A204.1 (cell line): ENCODE data around the gene IL24.
"Not testable (repeated sequence)": the region's sequence is repeated elsewhere in the genome, so short reads cannot be mapped to it uniquely, and the experiment has no call there.

Experiments
- FAIRE-seq: peaks from 2 replicates; lab custom pipeline; 2012; peaks lifted over from hg19 to GRCh38; lab: Jason Lieb, UNC

Gene IL24, protein sequence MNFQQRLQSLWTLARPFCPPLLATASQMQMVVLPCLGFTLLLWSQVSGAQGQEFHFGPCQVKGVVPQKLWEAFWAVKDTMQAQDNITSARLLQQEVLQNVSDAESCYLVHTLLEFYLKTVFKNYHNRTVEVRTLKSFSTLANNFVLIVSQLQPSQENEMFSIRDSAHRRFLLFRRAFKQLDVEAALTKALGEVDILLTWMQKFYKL

DNA sequence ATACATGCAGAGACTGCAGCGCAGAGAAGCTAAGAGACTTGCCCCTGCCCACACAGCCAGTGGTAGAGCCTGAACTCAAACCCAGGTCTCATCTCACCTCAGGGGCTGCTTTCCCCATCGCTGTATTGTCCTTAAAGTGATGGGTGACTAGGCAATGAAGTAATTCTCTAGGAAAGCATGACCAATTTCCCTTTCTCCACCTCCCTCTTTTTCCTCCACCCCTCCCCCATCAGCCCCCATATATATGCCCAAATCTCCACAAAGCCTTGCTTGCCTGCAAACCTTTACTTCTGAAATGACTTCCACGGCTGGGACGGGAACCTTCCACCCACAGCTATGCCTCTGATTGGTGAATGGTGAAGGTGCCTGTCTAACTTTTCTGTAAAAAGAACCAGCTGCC, at the start of gene IL24:
TSS of gene IL24 (plus strand) at position 269 of the 400 bp plus-strand sequence. CDS start 390 bp downstream, outside the sequence.
- no peak for FAIRE-seq

- FAIRE-seq = no peak
Measured at GRCh38 chr1:206847946-206848345, 49.3 kb upstream of the IL24 start.

- FAIRE-seq = no peak
Measured at GRCh38 chr1:206850401-206850800, 46.8 kb upstream of the IL24 start.

- no peak for FAIRE-seq
Measured at GRCh38 chr1:206851341-206852010, 45.8 kb upstream of the IL24 start.

GRCh38 chr1:206852662-206853061, 44.6 kb upstream of the IL24 start:
- FAIRE-seq = not testable (repeated sequence)

DNA sequence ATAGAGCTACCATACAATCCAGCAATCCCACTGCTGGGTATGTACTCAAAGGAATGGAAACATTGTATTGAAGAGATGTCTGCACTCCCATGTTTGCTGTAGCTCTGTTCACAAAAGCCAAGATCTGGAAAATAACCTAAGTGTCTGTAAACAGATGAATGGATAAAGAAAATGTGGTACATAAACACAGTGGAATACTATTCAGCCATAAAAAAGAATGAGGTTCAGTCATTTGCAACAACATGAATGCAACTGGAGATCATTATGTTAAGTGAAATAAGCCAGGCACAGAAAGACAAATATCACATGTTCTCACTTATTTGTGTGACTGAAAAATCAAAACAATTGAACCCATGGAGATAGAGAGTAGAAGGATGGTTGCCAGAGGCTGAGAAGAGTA, 43.5 kb upstream of the IL24 start:
- FAIRE-seq = not testable (repeated sequence)

- FAIRE-seq = no peak
Measured at GRCh38 chr1:206854401-206855129, 42.7 kb upstream of the IL24 start.

GRCh38 chr1:206855859-206856258, 41.4 kb upstream of the IL24 start:
- FAIRE-seq = no peak

GRCh38 chr1:206856674-206857464, 40.4 kb upstream of the IL24 start:
- FAIRE-seq = no peak

GRCh38 chr1:206859082-206859521, 38.1 kb upstream of the IL24 start:
- FAIRE-seq = no peak

- no peak for FAIRE-seq
Measured at GRCh38 chr1:206860165-206860564, 37.1 kb upstream of the IL24 start.

DNA sequence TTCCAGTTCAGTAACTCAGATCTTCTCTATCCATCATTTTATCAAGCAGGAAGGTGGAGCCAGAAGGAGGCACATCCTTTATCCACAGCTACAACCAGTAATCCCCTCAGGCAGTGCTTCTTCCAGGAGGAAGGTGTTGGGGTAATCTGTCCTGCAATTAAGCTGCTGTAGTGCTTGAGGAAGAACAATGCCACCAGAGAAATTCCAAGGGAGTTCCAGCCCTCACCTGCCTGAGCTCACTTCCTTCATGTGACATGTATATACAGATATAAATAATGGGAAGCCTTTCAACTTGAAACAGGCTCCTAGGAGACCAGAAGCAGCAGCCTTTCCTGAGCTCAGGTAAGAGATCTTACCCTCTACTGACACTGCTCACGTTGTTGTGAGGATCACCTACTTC, 34.0 kb upstream of the IL24 start:
- FAIRE-seq = no peak

DNA sequence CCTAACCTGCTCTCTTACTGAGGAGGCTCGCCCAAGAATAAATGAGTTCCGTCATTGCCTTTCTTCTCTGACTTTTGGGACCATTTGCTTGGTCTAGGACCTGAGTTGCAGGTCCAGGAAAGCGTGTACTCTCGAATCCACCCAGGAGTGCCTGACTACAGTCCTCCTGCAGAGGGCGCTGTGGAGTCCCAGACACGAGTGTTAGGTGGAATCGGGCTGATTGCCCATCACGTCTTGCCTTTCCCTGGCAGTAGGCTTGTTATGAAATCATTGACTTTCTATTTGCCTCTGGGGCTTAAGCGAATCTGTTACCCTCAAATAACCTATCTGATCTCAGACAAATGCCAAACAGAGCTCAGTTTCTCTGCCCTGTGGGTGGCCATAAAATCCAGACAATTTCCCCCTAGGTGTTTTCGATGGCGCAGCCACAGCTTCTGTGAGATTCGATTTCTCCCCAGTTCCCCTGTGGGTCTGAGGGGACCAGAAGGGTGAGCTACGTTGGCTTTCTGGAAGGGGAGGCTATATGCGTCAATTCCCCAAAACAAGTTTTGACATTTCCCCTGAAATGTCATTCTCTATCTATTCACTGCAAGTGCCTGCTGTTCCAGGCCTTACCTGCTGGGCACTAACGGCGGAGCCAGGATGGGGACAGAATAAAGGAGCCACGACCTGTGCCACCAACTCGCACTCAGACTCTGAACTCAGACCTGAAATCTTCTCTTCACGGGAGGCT, 32.1 kb upstream of the IL24 start, which contains the start of gene IL20:
TSS of gene IL20 (plus strand) at position 685 of the 733 bp plus-strand sequence. CDS start 230 bp downstream, outside the sequence.
- no peak for FAIRE-seq

- FAIRE-seq = no peak
Measured at GRCh38 chr1:206866062-206866461, 31.2 kb upstream of the IL24 start.

DNA sequence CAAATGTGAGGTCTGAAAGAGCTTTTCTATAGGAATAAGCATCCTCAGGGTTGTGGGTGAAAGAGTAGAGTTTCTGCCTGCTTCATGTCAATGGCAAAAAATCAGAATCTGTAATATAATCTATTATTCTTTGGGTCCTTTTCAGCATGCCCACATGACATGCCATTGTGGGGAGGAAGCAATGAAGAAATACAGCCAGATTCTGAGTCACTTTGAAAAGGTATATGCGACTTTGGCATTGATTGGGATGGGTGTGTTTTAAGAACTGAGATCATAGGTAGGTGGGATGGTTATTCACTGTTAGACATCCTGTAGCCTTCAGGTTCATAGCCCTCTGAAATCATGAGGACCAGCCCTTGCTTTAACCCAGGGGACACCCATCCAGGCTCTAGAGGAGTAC, 30.0 kb upstream of the IL24 start:
- FAIRE-seq = no peak

- FAIRE-seq = no peak
Measured at GRCh38 chr1:206867716-206868115, 29.5 kb upstream of the IL24 start.

- no peak for FAIRE-seq
Measured at GRCh38 chr1:206868264-206868663, 29.0 kb upstream of the IL24 start.

DNA sequence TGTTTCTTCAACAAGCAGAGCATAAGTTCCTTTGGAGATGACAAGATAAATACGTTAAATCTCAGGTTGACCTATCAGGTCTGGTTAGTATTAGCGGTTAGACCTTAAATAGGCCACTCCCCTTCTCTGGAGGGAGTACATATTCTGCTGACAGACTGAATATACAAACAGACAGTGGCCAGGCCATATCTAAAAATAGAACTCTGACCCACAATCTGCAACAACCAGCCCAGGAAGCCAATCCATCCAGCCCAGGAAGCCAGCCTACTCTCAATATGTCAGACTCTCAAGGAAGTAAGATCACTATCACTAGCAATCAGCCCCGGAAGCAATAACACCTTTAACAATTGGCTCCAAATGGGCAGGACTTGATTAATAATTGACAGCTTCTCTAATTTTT, 25.1 kb upstream of the IL24 start:
- FAIRE-seq = no peak

DNA sequence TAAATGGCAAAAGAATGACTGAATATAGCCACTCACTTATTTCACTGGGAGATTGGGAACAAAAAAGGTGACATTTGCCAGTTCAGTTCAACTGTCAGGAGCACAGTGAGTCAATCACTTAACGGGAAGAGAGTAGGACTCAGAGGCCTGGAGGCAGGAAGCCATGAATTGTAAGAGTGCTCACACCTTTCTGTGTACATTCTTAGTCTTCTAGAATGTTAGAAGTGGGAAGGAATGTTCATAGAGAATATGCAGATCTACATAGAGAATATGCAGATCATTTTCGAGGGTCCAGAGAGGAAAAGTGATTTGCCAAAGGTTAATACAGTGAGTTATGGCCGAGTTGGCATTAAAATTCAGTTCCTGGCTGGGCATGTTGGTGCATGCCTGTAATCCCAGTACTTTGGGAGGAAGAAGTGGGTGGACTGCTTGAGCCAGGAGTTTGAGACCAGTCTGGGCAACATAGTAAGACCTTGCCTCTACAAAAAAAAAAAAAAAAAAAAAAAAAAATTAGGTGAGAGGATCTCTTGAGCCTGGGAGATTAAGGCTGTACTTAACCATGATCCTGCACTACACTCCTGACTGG, 23.5 kb upstream of the IL24 start:
- no peak for FAIRE-seq

GRCh38 chr1:206875752-206876377, 21.4 kb upstream of the IL24 start:
- FAIRE-seq = no peak

DNA sequence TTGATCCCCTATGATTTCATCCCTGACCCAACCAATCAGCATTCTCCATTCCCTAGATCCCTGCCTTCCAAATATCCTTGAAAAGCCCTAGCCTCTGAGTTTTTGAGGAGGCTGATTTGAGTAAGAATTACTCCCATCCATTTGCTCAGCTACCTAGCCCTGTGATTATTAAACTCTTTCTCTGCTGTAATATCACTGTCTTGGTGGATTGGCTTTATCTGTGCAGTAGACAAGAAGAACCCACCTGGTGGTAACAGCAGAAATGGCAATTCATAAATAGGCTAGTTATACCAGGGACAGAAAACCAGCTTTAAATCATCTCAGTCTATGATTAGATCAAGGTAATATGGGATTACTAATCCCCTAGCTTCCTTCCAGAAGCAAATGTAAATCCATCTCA, 18.8 kb upstream of the IL24 start:
- FAIRE-seq = no peak
